Measurements from ENCODE around the gene CEACAM16. TPM values are rescaled to one million over a fixed set of nuclear protein-coding genes. Genes with fewer than 3 reads are reported as not detected.

The CEACAM16 gene
- total RNA-seq, 1 experiment from 2014 or later: not detected

- no peak for DNase-seq (ENCODE audit: low spot score)
Observed at GRCh38 chr19:44759083-44759804, 60.3 kb downstream of the CEACAM16 start.

Other genes starting within 250 kb of the CEACAM16 start
- gene ZNF180, start 198.6 kb upstream of the CEACAM16 start, total RNA-seq (2014; rRNA removed; shearing (Covaris generic)): 12.3 and 15.6 TPM in 2 replicates
- gene CEACAM20, start 169.5 kb upstream of the CEACAM16 start, total RNA-seq (2014; rRNA removed; shearing (Covaris generic)): not detected in 2 replicates
- gene IGSF23, start 85.6 kb upstream of the CEACAM16 start, total RNA-seq (2014; rRNA removed; shearing (Covaris generic)): not detected in 2 replicates
- 60.2 and 76.1 TPM in 2 replicates for gene PVR, start 55.2 kb upstream of the CEACAM16 start, total RNA-seq (2014; rRNA removed; shearing (Covaris generic))
- gene CEACAM19, start 27.7 kb upstream of the CEACAM16 start, total RNA-seq (2014; rRNA removed; shearing (Covaris generic)): not detected in 2 replicates
- 4.4 and 7.0 TPM in 2 replicates for gene BCL3, start 49.6 kb downstream of the CEACAM16 start, total RNA-seq (2014; rRNA removed; shearing (Covaris generic))
- not detected in 2 replicates for gene CBLC, start 78.7 kb downstream of the CEACAM16 start, total RNA-seq (2014; rRNA removed; shearing (Covaris generic))
- gene BCAM, start 110.0 kb downstream of the CEACAM16 start, total RNA-seq (2014; rRNA removed; shearing (Covaris generic)): 8.2 and 11.2 TPM in 2 replicates
- gene NECTIN2, start 147.1 kb downstream of the CEACAM16 start, total RNA-seq (2014; rRNA removed; shearing (Covaris generic)): 55.0 and 63.4 TPM in 2 replicates
- 109 and 111 TPM in 2 replicates for gene TOMM40, start 192.1 kb downstream of the CEACAM16 start, total RNA-seq (2014; rRNA removed; shearing (Covaris generic))
- gene APOE, start 206.6 kb downstream of the CEACAM16 start, total RNA-seq (2014; rRNA removed; shearing (Covaris generic)): 0.14 and 0.86 TPM in 2 replicates
- not detected in 2 replicates for gene APOC1, start 215.5 kb downstream of the CEACAM16 start, total RNA-seq (2014; rRNA removed; shearing (Covaris generic))
- gene APOC4, start 243.1 kb downstream of the CEACAM16 start, total RNA-seq (2014; rRNA removed; shearing (Covaris generic)): not detected in 2 replicates
- not detected in 2 replicates for gene APOC2, start 246.9 kb downstream of the CEACAM16 start, total RNA-seq (2014; rRNA removed; shearing (Covaris generic))